GM19324 (cell line): ENCODE results near the gene TNK2.
"Not testable (repeated sequence)": the region's sequence is repeated elsewhere in the genome, so short reads cannot be mapped to it uniquely, and the experiment has no call there.

ENCODE experiments used
- ATAC-seq: cut with Tn5 transposase; IDR thresholded peaks from one replicate; pipeline ENCODE4 v1.9.1; 2021; ENCODE audit warnings: mild to moderate bottlenecking, moderate library complexity; ENCODE audit not compliant: unreplicated experiment, low FRiP score

Gene TNK2

DNA sequence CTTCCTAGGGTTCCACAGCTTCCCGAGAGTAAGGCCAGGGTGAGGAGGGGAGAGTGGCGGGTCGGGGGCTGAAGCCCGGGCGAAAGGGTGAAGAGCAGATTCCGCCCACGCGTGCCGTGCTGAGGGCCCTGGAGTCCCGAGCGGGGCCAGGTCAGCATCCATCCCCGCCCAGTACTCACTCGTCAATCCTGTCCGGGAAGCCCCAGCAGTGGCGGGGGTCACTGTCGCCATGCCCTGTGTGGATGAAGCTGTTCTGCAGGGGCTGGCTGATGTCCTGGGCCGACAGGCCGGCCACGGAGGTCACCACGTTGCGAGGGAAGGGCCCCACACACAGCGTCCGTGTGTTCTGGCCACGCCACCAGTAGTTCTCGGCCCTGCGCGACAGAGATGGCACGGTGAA lies 36.3 kb downstream of the TNK2 start:
- no peak for ATAC-seq

DNA sequence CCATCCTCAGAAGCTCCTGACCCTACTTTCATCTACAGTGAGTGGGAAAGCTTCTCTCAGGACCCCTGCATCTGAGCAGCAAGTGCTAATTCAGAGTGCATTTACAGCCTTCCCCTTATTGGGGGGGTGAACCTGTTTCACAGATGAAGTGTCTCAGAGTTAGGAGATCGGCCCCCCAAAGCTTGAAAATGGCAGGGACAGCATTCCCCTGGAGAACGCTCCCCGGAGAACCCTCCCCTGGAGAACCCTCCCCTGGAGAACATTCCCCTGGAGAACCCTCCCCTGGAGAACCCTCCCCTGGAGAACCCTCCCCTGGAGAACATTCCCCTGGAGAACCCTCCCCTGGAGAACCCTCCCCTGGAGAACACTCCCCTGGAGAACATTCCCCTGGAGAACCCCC lies 36.7 kb downstream of the TNK2 start:
- not testable (repeated sequence) for ATAC-seq

DNA sequence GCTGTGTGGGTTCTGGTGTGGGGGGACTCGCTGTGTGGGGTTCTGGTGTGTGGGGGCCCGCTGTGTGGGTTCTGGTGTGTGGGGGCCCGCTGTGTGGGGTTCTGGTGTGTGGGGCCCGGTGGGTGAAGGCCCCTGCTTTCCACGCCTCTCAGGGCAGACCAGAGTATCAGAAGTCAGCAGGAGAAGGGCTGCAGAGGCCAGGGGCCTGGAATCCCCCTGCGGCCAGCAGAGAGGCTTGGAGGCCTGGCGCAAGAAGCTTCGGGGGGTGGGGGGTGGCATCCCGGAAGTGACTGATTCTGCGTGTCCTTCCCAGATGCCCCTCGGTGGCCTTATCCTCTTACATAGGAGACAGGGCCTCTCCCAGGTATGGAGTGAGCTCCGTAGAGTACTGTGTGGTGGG lies 37.4 kb downstream of the TNK2 start:
- ATAC-seq = no peak

DNA sequence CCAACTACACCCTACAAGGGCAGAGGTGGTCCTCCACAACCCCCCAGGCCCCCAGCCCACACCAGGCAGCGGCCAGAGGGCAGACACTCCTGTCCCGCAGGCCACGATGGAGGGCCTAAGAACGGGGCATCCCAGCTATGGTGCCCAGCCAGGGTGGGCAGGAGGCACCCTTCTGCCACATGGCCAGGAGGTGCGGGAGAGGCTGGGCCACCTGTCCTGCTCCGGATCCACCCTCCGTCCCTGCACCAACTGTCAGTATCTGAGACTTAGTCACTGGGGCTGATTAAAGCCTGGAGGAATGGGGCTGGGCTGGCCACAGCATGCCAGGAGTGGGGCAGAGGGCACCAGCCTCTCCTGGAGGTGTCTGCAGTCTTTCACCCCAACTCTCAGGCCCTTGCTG lies 37.9 kb downstream of the TNK2 start:
- ATAC-seq = no peak

DNA sequence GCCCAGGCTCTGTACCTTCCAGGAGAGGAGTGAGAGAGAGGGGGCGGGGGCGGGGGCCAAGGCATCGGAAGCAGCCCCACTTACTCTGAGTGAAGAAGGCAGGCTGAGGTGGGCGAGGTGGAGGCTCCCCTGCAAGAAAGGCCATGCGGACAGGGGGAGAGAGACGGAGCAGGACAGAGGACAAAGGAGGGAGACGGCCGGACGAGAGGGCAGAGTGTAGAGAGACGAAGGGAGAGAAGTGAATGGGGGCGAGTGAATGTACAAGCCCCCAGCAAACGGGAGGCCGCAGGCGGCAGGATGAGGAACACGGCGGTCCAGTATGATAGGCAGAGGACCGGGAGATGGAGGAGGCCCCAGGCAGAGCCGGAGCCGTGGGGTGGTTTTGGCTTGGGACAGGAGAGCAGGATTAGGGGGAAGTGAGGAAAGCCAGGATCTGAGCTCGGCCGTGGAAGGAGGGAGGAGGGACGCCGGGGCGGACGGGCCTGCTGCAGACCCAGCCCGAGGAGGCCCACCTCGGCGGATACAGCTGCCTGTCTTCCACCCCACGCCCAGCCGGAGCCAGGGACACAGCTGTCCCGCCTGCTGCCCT lies 38.8 kb downstream of the TNK2 start:
- no peak for ATAC-seq

DNA sequence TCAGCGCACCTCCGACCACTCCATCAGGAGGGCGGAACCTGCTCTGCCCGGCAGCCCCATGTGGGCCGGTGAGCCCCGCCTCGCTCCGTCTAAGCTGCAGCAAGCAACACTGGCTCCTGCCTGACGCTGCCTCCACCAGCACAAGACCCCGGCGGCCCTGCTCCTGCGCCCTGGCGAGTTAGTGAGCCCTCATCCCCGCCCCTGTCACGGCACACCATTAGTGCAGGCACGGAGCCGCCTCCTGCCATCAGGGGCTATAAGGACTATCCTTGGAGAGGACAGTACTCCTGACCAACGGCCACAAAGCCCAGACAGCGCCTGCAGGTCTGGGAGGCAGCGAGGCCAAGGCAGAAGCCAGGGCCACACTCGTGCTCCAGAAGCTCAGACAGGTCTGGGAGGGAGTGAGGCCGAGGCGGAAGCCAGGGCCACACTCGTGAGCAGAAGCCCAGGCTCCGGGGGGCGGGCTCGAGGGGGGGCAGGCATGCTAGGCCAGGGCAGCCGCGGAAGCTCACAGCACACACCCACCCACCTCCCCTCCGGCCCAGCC lies 39.4 kb downstream of the TNK2 start:
- ATAC-seq = no peak

DNA sequence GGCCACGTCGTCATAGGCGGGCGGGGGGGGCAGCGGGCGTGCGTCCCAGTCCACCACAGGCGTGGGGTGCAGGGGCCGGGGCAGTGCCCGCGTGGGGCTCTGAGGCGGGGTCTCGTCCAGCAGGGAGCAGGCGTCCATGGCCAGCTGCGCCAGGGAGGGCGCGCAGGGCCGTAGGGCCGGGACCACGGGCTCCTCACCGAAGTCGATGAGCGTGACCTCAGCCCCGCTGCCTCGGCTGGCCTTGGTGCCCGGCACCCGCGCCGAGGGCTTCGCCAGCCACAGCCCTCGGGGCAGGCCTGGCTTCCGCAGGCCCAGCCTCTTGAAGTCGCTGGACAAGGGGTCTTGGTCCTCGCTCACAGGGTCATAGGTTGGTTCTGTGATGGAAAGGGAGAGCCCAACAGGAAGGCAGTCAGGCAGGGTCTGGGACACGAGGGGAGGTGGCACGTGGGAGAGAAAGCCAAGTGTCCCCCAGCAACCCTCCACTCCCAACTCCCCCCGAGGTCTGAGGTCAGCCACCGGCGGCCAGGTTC lies 40.0 kb downstream of the TNK2 start:
- ATAC-seq = no peak

DNA sequence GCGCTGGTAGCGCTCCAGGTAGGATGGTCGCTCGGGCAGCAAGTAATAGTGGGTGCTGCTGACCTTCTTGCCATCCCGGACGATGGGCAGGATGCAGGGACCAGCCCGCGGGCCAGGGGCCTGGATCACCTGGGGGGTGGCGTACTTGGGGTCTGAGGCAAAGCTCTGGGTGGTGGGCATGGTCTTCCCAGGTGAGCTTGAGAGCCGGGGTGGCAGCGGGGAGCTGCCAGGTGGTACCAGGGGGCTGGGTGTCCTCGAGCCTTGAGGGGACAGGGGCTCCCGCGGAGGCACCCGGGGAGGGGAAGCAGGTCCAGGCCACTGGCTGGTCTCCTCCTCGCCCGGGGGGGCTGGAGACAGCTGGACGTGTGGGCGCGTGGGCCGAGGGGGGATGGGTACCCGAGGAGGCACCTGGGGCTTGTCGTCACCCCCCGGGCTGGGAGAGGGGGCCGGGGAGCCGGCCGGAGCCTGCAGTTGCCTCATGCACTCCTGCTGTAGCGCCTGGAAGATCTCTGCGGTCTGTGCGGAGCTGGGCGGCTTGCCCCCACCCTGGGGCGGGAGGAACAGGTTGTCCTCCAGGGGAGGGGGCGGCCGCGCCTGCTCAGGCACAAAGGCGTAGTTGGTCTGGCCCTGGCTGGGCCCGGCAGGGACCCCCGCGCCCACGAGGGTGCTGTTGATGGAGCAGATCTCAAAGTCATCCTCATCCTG lies 40.6 kb downstream of the TNK2 start:
- no peak for ATAC-seq

DNA sequence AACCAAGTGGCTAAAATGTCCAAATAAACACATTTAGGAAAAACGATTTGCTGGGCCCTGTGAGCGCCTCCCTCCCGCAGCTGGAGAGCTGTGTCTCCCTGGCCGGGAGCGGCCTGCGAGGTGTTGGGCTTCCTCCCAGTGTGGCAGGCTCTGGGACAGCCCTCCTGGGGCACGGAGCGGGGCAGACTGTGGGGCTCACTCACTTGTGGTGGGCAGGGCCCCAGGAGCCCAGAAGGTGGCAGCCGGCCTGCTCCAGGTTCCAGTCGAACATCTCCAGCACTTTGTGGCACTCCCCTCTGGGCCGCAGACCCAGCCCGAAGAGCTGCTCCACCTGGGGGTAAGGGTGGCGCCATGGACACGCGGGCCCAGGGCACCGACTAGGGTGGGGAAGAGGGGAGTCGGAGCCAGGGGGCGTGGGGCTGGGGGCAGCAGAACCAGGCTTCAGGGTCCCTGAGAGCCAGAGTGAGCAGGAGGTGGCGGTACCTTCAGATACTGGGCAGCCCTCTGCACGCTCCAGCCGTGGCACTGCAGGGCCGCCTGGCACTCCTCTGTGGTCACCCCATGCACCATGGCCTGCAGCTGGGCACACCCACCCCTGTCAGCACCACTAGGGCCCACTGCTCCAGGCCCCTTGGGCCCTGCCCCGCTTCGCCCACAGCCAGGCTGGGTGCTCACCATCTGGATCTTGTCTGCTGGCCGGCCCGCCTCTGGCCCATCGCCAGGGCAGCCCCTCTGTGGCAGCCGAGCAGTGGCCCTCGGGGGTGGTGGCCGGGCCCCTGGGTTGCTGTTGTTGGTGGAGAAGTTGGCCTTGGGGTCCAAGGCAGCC lies 41.5 kb downstream of the TNK2 start:
- no peak for ATAC-seq

DNA sequence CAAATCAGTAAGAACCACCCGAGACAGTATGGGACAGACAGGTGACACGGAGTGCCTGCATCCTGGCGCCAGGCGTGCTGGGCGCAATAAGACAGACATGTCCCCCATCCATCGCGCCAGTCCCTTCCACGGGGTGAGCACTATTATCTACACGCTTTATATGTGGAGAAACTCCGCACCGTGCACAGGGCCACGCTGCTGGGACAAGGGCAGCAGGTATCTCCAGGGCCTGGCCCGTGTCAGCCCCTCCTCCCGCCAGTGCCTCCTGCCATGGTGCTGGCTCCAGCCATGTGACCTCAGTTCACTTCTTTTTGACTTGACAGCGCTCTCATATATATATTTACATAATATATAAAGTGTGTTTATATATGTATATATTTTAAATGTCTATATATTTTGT lies 42.6 kb downstream of the TNK2 start:
- ATAC-seq = no peak

DNA sequence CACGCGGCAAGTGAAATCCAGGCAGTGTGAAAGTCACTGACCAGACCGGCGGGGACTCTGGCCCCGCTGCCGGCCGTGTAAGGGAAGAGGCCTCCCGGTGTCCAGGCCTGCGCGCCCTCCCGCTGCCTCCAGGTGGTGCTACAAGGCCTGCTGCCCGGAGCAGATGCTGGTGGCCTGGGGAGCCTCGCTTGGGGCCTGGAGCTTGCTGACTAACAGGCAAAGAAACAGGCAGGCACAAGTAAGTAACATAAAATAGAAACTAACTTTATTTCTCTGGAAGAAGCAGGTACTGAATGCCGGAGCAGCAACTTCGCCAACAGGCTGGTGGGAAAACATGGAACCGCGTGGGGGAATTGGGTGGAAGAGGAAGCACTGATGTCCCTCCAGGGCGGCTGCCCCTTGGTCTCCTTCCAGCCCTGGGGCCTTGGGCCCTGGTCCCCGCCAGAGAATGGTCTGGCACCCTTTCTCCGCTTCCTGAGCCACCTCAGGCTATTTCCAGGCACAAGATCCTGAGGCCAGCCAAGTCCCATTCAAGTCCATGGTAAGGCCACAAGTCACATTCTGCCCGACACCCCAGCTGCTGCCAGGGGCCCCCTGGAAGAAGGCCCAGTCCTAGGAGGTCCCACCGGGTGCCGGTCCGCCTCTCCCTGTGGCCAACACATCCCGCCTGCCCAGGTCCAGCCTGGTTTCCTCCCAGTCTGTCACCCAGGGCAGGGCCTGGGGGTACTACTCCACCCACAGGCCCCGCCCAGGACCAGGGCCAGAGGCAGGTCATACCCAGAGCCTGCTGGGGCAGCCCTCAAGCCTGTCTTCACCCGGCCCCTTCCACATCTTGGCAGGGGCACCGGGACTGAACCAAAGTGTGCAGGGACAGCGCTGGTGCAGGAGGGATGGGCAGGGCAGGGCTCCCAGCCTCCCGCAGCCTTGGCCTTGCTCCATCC lies 45.0 kb downstream of the TNK2 start:
- ATAC-seq = no peak

DNA sequence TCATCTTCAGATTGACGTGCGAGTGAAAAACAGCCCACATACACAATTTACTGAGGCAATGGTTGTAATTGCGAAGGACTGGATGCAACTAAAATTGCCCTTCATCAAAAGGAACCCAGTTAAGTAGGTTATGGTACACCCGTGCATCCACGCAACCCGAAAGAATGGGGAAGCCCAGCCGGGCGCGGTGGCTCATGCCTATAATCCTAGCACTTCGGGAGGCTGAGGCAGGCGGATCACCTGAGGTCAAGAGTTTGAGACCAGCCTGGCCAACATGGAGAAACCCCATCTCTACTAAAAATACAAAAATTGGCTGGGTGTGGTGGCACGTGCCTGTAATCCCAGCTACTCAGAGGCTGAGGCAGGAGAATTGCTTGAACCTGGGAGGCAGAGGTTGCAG lies 46.0 kb downstream of the TNK2 start:
- ATAC-seq = not testable (repeated sequence)

DNA sequence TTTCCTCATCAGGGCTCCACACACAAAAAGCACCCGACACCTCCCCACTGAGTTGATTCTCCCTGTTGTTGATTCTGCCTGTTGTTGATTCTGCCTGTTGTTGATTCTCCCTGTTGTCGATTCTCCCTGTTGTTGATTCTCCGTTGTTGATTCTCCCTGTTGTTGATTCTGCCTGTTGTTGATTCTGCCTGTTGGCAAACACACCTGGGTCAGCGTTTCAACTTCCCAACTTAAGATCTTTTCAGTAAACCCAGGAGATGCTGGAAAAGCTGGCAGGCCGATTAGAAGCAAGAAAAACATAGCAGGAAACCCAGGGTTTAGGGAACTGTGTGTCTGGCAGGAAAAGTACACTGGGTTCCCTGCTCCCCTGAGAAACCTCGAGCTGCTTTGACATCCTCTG lies 47.9 kb downstream of the TNK2 start:
- ATAC-seq = no peak

DNA sequence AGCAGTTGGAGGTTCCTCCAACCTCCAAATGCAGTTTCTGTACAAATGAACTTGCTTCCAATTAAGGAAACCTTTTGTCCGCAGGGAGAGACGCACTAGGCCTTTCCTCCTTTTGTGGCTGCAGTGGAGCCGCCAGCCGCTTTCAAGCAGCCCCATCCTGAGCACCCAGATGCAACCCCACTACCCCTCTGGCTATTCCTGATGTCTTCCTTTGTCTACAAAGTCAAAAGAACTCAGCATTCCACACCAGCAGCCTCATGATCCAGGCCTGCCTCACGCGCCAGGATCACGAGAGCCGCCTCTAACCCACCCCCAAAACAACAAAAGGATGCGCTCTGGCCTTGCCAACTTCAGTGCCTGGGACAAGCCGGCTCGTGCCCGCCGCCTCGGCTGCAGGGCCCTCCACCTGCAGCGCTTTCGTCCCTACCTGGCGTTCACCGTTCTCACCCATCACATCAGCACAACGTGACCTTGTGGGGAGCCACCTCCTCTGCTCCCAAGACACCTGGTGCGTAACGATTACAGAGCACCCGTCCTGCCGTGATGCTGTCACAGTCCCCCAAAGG lies 48.4 kb downstream of the TNK2 start:
- ATAC-seq = no peak

DNA sequence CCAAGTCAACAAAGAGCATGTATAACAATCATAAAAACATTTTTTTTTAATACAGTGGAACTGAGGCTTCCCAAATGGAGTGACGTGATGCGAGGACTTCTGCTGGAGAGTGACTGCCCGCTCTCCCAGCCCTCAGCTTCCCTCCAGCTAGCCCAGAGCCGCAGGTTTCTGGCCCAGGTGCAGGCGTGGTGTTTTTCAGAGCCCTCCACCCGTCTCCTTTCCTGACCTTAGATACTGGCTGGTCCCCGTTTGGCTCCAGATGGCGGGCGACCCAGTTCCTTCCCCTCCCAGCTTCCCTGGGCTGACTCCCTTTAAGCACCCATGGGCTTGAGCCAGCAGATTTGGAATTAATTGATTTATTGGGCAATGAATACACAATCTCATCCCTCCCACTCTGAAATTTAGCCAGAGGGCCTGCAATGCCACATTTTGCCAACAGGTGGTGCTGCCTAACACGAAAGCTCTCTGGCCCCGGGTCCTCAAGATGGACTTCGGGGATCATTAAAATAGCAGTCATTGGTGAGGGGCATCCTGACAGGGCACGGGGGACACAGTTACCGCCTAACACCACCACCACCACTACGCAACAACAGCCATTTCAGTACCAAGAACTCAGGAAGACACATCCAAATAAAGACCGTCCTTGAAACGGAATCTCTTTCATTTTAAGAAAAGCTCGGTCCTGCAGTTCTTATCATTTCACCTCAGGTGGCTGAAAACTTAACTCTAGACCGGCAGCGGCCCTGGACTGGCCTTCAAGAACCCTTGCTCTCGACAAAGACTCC lies 49.1 kb downstream of the TNK2 start:
- ATAC-seq = no peak

DNA sequence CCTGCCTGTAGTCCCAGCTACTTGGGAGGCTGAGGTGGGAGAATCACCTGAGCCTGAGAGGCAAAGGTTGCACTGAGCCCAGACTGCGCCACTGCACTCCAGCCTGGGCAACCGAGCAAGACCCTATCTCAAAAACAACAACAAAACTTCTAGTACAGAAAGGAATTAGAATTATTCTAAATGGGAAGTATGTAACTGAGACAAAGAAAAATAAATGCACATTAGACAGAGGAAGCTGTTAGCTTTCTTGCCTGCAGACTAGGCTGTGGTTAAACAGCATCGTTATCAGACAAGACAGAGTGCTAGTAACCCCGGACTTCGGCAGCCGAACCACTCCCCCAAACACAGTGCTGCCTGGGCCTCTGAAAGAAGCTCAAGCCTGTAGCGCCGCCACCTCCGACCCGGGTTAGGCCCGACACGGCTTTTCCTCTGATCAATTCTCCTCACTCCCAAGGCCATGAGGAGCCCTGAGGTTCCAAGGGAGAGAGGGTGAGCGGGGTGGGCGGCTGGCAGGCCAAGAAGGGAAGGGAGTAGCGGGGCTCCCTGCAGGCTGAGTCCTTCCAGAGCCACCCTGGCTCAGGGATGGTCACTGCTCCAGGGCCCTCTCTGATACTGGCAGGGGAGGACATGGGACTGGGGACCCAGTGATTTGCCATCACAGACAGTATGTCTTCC lies 51.8 kb downstream of the TNK2 start:
- ATAC-seq = no peak

DNA sequence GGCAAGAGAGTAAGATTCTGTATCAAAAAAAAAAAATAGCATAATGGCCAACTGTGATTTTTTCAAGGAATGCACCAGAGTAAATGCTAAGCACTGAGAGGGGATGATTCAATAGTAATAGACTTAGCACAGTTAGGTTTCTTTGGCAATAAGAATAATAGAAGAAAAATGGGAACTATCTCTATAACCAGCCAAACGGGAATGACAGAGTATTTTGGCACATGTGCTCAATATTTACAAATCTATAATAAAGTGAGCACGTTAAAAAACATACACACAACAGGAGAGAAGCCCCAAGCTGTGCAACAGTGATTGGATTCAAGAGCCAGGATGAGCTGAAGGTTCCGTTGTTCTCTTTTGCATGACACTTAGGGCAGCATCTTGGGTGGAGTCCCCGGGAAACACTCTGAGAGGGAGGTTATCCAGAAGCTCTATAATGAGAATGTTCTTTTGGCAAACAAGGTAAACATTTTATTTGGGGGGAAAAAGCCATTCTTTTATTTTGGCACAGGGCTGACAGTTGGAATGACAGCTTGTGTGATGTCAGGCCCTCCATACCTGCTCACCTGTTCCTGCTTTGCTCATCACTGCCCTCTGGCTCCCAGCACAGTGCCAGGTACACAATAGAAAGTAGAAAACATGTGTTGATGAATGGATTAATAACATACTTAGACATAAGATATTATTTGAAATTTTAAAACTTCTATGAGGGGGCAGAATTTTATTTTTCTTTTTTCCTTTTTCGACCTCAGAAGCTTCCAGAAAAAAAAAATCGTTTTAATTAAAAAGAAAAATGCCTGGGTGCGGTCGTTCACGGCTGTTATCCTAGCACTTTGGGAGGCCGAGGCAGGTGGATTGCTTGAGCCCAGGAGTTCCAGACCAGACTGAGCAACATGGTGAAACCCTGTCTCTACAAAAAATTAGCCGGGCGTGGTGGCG lies 52.6 kb downstream of the TNK2 start:
- no peak for ATAC-seq
